Astrocyte (in vitro differentiated cells and primary cell): ENCODE results near the gene APBA3.

Experiments used
- CTCF ChIP-seq: IDR thresholded peaks from 2 replicates; pipeline ENCODE4 v1.5.1; 2011; ENCODE audit warnings: low read depth, mild to moderate bottlenecking, inconsistent platforms, low read length, moderate library complexity; ENCODE audit not compliant: insufficient read depth
- EZH2 ChIP-seq: IDR thresholded peaks from 2 replicates; pipeline ENCODE4 v1.6.1; 2012; ENCODE audit warnings: mild to moderate bottlenecking, low read length, inconsistent platforms; ENCODE audit not compliant: insufficient read depth

- TF ChIP-seq CTCF, result no peak
- no peak for TF ChIP-seq EZH2
Observed at GRCh38 chr19:3725640-3726310, 35.7 kb downstream of the APBA3 start.
